Neutrophil (primary cell): ENCODE results near the gene SLC9A5.

Experiments used
- H3K27ac ChIP-seq: fragments of 200-600 bp; sonication (generic); 2 replicates; pipeline ENCODE4 v1.5.1; 2016; ENCODE audit warnings: mild to moderate bottlenecking, moderate library complexity
- H3K27me3 ChIP-seq: fragments of 200-600 bp; sonication (generic); 2 replicates; pipeline ENCODE4 v1.6.0; 2016; ENCODE audit warnings: mild to moderate bottlenecking
- H3K36me3 ChIP-seq: fragments of 200-600 bp; sonication (generic); 2 replicates; pipeline ENCODE4 v1.5.1; 2017
- H3K4me1 ChIP-seq, 2 experiments: fragments of 200-600 bp in 1 of 2; sonication (generic) in 1 of 2; 1 replicate in 1 of 2; 2 replicates in 1 of 2; pipeline versions ENCODE4 v1.5.1 to v1.6.1; 2013 to 2016; ENCODE audit warnings: low read depth in 1 of 2, low read length in 1 of 2, mild to moderate bottlenecking in 1 of 2, moderate library complexity in 1 of 2; ENCODE audit not compliant: control insufficient read depth in 1 of 2, insufficient read depth in 1 of 2
- H3K4me3 ChIP-seq, 2 experiments: fragments of 200-600 bp in 1 of 2; sonication (generic) in 1 of 2; 1 replicate in 1 of 2; 2 replicates in 1 of 2; pipeline ENCODE4 v1.5.1; 2013 to 2016; ENCODE audit warnings: low read depth in 1 of 2, low read length in 1 of 2, mild to moderate bottlenecking in 1 of 2, moderate library complexity in 1 of 2
- H3K9me3 ChIP-seq: fragments of 200-600 bp; sonication (generic); 2 replicates; pipeline ENCODE4 v1.5.1; 2016
- CTCF ChIP-seq: fragments of 200-600 bp; sonication (generic); IDR thresholded peaks from 2 replicates; pipeline ENCODE4 v1.5.1; 2016; ENCODE audit warnings: antibody characterized with exemption

The SLC9A5 gene

GRCh38 chr16:67255553-67256221 is 6.9 kb downstream of the SLC9A5 start:
- Histone ChIP-seq H3K27ac (no peak overlapping the region), H3K9me3 (no peaks in the 10 kb centered on the region), H3K4me3 (no peak overlapping the region), H3K36me3 (no peaks in the 10 kb centered on the region), H3K27me3 (peaks cover 18% of the 10 kb centered on the region), H3K4me1 (no peaks in the 10 kb centered on the region)
- TF ChIP-seq CTCF: no peak

GRCh38 chr16:67256701-67257230 is 8.0 kb downstream of the SLC9A5 start:
- Histone ChIP-seq H3K36me3 (no peaks in the 10 kb centered on the region), H3K9me3 (no peaks in the 10 kb centered on the region), H3K4me3 (no peak overlapping the region), H3K27ac (no peak overlapping the region), H3K27me3 (peaks cover 7% of the 10 kb centered on the region), H3K4me1 (no peaks in the 10 kb centered on the region)
- TF ChIP-seq CTCF: no peak

DNA sequence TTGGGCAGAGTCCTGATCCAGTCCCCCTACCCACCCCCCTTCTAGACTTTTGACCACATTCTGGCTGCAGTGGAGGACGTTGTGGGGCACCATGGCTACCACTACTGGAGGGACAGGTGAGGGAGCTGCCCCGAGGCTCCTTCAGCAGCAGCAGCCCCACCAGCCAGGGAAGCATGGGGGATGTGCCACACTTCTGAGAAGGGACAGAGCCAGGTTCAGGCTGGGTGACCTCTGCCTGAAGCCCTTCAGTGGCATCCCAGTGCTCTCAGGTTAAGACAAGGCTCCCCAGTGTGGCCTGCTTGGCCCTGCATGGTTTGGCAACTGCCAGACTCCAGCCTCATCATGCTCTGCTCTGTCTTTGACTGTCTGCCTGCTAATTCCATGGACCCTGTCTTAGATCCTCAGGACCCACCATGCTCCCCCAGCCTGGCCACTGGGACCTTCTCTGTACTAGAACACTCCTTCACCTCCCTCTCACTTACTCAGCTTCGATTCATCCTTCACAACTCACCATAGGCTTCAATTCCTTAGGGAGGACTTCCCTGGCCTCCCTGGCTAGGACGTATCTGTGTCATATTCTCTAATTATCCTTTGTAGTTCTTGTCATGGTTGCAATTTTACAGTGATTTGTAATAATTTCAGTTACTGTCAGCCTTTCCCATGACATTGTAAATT is 8.8 kb downstream of the SLC9A5 start:
- peaks cover 3% of the 10 kb centered on the region for H3K27me3 ChIP-seq
- H3K9me3 ChIP-seq: no peaks in the 10 kb centered on the region
- no peaks in the 10 kb centered on the region for H3K36me3 ChIP-seq
- TF ChIP-seq CTCF: no peak
- H3K27ac ChIP-seq: no peak overlapping the region
- H3K4me1 ChIP-seq: no peaks in the 10 kb centered on the region
- no peak overlapping the region for H3K4me3 ChIP-seq

DNA sequence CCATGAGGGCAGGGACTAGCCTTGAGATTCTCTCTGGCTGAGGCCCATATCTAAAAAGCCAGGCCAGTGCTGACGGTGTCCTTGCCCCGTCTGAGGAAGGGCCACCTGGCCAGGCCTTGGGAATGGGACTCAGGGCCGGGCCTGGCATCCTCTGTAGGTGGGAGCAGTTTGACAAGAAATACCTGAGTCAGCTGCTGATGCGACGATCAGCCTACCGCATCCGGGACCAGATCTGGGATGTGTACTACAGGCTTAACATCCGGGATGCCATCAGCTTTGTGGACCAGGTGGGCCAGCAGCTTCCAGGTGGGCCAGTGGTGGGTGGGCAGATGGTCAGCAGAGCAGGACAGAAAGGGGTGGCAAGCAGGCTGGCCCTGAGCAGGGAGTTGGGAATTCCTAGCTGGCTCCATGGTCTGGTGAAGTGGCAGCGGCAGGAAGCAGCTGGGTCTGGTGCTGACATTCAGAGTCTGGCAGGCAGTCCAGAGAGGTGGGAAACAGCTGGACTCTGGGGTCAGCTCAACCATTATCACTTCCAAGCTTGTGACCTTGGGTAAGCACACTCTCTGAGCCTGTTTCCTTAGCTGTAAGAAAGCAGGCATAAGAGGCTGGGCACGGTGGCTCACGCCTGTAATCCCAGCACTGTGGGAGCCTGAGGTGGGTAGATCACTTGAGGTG is 9.5 kb downstream of the SLC9A5 start:
- Histone ChIP-seq H3K4me3 (no peak overlapping the region), H3K4me1 (no peaks in the 10 kb centered on the region), H3K9me3 (no peaks in the 10 kb centered on the region), H3K27me3 (no peaks in the 10 kb centered on the region), H3K36me3 (no peaks in the 10 kb centered on the region), H3K27ac (no peak overlapping the region)
- TF ChIP-seq CTCF: no peak

DNA sequence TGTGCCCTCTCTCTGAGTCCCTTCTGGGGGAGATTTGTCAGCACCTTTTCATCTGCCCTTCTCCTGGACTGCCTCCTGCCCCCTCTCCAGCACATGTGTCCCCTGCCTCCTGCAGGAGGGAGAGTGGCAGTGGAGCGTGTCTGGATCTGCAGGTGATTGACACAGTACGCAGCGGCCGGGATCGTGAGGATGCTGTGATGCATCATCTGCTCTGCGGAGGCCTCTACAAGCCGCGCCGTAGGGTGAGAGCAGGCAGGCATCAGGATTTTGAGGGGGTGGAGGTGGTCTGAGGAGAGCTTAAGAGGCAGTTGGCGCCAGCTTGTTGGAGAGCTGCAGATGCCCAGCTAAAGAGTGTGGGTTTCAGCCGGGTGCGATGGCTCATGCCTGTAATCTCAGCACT is 10.9 kb downstream of the SLC9A5 start:
- Histone ChIP-seq H3K4me3 (no peak overlapping the region), H3K4me1 (no peaks in the 10 kb centered on the region), H3K27ac (no peak overlapping the region), H3K27me3 (peaks cover 5% of the 10 kb centered on the region), H3K9me3 (no peaks in the 10 kb centered on the region), H3K36me3 (no peaks in the 10 kb centered on the region)
- TF ChIP-seq CTCF: no peak
